GM12875 (cell line): ENCODE results near the gene RNPEP.
"Not testable (repeated sequence)": the region's sequence is repeated elsewhere in the genome, so short reads cannot be mapped to it uniquely, and the experiment has no call there.

ENCODE experiments used
- H3K4me3 ChIP-seq: one replicate; pipeline ENCODE4 v1.5.1; 2011; ENCODE audit warnings: low read depth, low read length, control low read depth
- CTCF ChIP-seq: IDR thresholded peaks from 2 replicates; pipeline ENCODE4 v1.5.1; 2011; ENCODE audit warnings: low read depth, mild to moderate bottlenecking, control low read depth, inconsistent platforms, low read length, moderate library complexity, borderline replicate concordance; ENCODE audit not compliant: insufficient read depth

Gene RNPEP

GRCh38 chr1:202049129-202049528 is 66.7 kb downstream of the RNPEP start:
- no peak for TF ChIP-seq CTCF
- H3K4me3 ChIP-seq = no peak overlapping the region

DNA sequence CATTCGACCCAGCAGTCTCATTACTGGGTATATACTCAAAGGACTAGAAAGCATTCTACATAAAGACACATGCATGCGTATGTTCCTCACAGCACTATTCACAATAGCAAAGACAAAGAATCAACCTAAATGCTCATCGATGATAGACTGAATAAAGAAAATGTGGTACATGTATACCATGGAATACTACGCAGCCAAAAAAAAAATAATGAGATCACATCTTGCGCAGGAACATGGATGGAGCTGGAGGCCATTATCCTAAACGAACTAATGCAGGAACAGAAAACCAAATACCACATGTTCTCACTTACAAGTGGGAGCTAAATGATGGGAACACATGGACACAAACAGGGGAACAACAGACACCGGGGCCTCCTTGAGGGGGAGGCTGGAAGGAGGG is 71.6 kb downstream of the RNPEP start:
- no peak overlapping the region for H3K4me3 ChIP-seq
- no peak for TF ChIP-seq CTCF

DNA sequence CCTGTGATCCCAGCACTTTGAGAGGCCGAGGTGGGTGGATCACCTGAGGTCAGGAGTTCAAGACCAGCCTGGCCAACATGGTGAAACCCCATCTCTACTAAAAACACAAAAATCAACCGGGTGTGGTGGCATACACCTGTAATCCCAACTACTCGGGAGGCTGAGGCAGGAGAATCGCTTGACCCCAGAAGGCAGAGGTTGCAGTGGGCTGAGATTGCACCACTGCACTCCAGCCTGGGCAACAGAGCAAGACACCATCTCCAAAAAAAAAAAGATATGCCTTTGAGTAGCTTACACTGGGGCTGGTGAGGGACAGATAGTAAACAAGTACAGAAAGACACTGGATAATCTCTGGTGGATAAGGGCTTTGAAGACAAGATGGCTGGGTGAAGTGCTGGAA is 72.2 kb downstream of the RNPEP start:
- H3K4me3 ChIP-seq = not testable (repeated sequence)
